T-helper 2 cell (primary cell): ENCODE results near the gene EEF1AKMT2.
A peak's percentile ranks its signal among the peaks of the same experiment; 100 is the strongest.

Experiments
- DNase-seq, 5 experiments: peaks; one replicate each; pipeline versions ENCODE4 v3.0.0 to v3.0.0-alpha.2; 2012 to 2022

Gene EEF1AKMT2

GRCh38 chr10:124717911-124718741 is 73.6 kb downstream of the EEF1AKMT2 start:
- DNase-seq: peak in 4 of 5 experiments; percentile 68 to 99 (median 82)

- DNase-seq: peak in 1 of 5 experiments; percentile 61
Measured at GRCh38 chr10:124717041-124717757, 74.5 kb downstream of the EEF1AKMT2 start.

GRCh38 chr10:124716369-124716768 is 75.3 kb downstream of the EEF1AKMT2 start:
- DNase-seq: no peak

GRCh38 chr10:124715439-124715838 is 76.2 kb downstream of the EEF1AKMT2 start:
- peak in 1 of 5 experiments; percentile 80 for DNase-seq

- DNase-seq: no peak
Measured at GRCh38 chr10:124713679-124714255, 77.9 kb downstream of the EEF1AKMT2 start.

- no peak for DNase-seq
Measured at GRCh38 chr10:124712704-124713407, 78.8 kb downstream of the EEF1AKMT2 start.

GRCh38 chr10:124711145-124711544 is 80.5 kb downstream of the EEF1AKMT2 start:
- no peak for DNase-seq

GRCh38 chr10:124710266-124710881 is 81.3 kb downstream of the EEF1AKMT2 start:
- DNase-seq: no peak

- DNase-seq: no peak
Measured at GRCh38 chr10:124709861-124710260, 81.8 kb downstream of the EEF1AKMT2 start.

- no peak for DNase-seq
Measured at GRCh38 chr10:124708922-124709520, 82.7 kb downstream of the EEF1AKMT2 start.

GRCh38 chr10:124708246-124708779 is 83.4 kb downstream of the EEF1AKMT2 start:
- DNase-seq: no peak
